Hepatocyte (in vitro differentiated cells): ENCODE results near the gene LRRC28. TPM values are rescaled to one million over a fixed set of nuclear protein-coding genes. Genes with fewer than 3 reads are reported as not detected.

ENCODE experiments used
- DNase-seq: peaks from one replicate; pipeline ENCODE4 v3.0.0-alpha.2; 2016; ENCODE audit warnings: low spot score
- H2AFZ ChIP-seq: fragments of 200-600 bp; sonication (generic); 2 replicates; pipeline ENCODE4 v1.6.0; 2016; ENCODE audit warnings: antibody characterized with exemption, mild to moderate bottlenecking
- H3K27ac ChIP-seq: fragments of 200-600 bp; sonication (generic); 2 replicates; pipeline ENCODE4 v1.5.1; 2016; ENCODE audit warnings: mild to moderate bottlenecking
- H3K27me3 ChIP-seq: fragments of 200-600 bp; sonication (generic); 2 replicates; pipeline ENCODE4 v1.6.1; 2016
- H3K36me3 ChIP-seq: fragments of 200-600 bp; sonication (generic); replicated peaks from 2 replicates; pipeline ENCODE4 v1.5.1; 2016; ENCODE audit warnings: low read depth; ENCODE audit not compliant: insufficient read depth
- H3K4me1 ChIP-seq: fragments of 200-600 bp; sonication (generic); 2 replicates; pipeline ENCODE4 v1.5.1; 2016; ENCODE audit warnings: mild to moderate bottlenecking, moderate library complexity; ENCODE audit not compliant: insufficient read depth
- H3K4me2 ChIP-seq: fragments of 200-600 bp; sonication (generic); 2 replicates; pipeline ENCODE4 v1.6.0; 2016
- H3K4me3 ChIP-seq: fragments of 200-600 bp; sonication (generic); 2 replicates; pipeline ENCODE4 v1.5.1; 2016; ENCODE audit warnings: mild to moderate bottlenecking
- H3K79me2 ChIP-seq: fragments of 200-600 bp; sonication (generic); 2 replicates; pipeline ENCODE4 v1.6.0; 2017; ENCODE audit warnings: mild to moderate bottlenecking
- H3K9me2 ChIP-seq: fragments of 200-600 bp; sonication (generic); replicated peaks from 2 replicates; pipeline ENCODE4 v1.6.0; 2017; ENCODE audit warnings: mild to moderate bottlenecking; ENCODE audit not compliant: insufficient read depth
- H3K9me3 ChIP-seq: fragments of 200-600 bp; sonication (generic); 2 replicates; pipeline ENCODE4 v1.5.1; 2016; ENCODE audit warnings: low read depth, mild to moderate bottlenecking
- H4K20me1 ChIP-seq: fragments of 200-600 bp; sonication (generic); 2 replicates; pipeline ENCODE4 v1.6.0; 2016; ENCODE audit warnings: mild to moderate bottlenecking; ENCODE audit not compliant: insufficient read depth, poor library complexity, severe bottlenecking
- CTCF ChIP-seq: fragments of 200-600 bp; sonication (generic); IDR thresholded peaks from 2 replicates; pipeline ENCODE4 v1.5.1; 2016; ENCODE audit warnings: antibody characterized with exemption, mild to moderate bottlenecking; ENCODE audit not compliant: poor library complexity
- EZH2 ChIP-seq: fragments of 200-600 bp; sonication (generic); IDR thresholded peaks from 2 replicates; pipeline ENCODE4 v1.6.1; 2016; ENCODE audit warnings: antibody characterized with exemption, mild to moderate bottlenecking, borderline replicate concordance
- EZH2phosphoT487 ChIP-seq: fragments of 200-600 bp; sonication (generic); IDR thresholded peaks from one replicate; pipeline ENCODE4 v1.6.1; 2018; ENCODE audit warnings: antibody characterized with exemption, mild to moderate bottlenecking, low read depth, moderate library complexity; ENCODE audit not compliant: unreplicated experiment, severe bottlenecking
- WGBS: methylation state at CpG from one replicate; pipeline ENCODE4 v1.1.6; 2016; ENCODE audit warnings: low lambda C conversion rate; ENCODE audit errors: missing lambda C conversion rate; 5-methylcytosine and 5-hydroxymethylcytosine counted together
- polyA plus RNA-seq: library from polyadenylated mRNA; unstranded; fragments of >200 nt; fragmentation: Nextera tagmentation; extraction: Ambion mirVana; gene quantifications from 2 replicates; pipeline ENCODE4 v1.2.1, GENCODE V29; 2016
- total RNA-seq: library from RNA; depleted of rRNA; stranded (reverse); fragments of >200 nt; gene quantifications from 2 replicates; pipeline ENCODE4 v1.2.3, GENCODE V29; 2014

Gene LRRC28
- total and polyA plus RNA-seq, 2 experiments from 2014 or later = 32.1 to 55.5 TPM

GRCh38 chr15:99413955-99414754 lies 162.9 kb downstream of the LRRC28 start:
- Histone ChIP-seq H3K4me2 (no peak overlapping the region), H3K4me3 (no peak overlapping the region), H3K79me2 (no peaks in the 10 kb centered on the region), H2AFZ (no peak overlapping the region), H3K9me2 (no peaks in the 10 kb centered on the region), H3K27me3 (no peaks in the 10 kb centered on the region), H3K27ac (no peak overlapping the region), H3K4me1 (peaks cover 2% of the 10 kb centered on the region), H4K20me1 (no peaks in the 10 kb centered on the region), H3K36me3 (no peaks in the 10 kb centered on the region), H3K9me3 (no peaks in the 10 kb centered on the region)
- WGBS = 93% methylated on average over 21 of the region's 21 CpGs
- no peak for TF ChIP-seq CTCF
- DNase-seq = no peak

GRCh38 chr15:99414755-99415731 lies 163.8 kb downstream of the LRRC28 start:
- no peaks in the 10 kb centered on the region for H3K36me3 ChIP-seq
- no peaks in the 10 kb centered on the region for H3K27me3 ChIP-seq
- H3K27ac ChIP-seq = no peak overlapping the region
- WGBS = 95% methylated on average over 25 of the region's 25 CpGs
- no peaks in the 10 kb centered on the region for H3K9me3 ChIP-seq
- no peak for DNase-seq
- no peaks in the 10 kb centered on the region for H4K20me1 ChIP-seq
- H3K9me2 ChIP-seq = no peaks in the 10 kb centered on the region
- no peak overlapping the region for H2AFZ ChIP-seq
- no peak overlapping the region for H3K4me3 ChIP-seq
- no peak overlapping the region for H3K4me2 ChIP-seq
- TF ChIP-seq EZH2 = no peak
- TF ChIP-seq EZH2phosphoT487 = no peak
- TF ChIP-seq CTCF = no peak
- no peaks in the 10 kb centered on the region for H3K79me2 ChIP-seq
- no peaks in the 10 kb centered on the region for H3K4me1 ChIP-seq

- Histone ChIP-seq H3K4me3 (no peak overlapping the region), H4K20me1 (no peaks in the 10 kb centered on the region), H3K9me3 (no peaks in the 10 kb centered on the region), H3K36me3 (no peaks in the 10 kb centered on the region), H3K79me2 (no peaks in the 10 kb centered on the region), H3K4me1 (no peaks in the 10 kb centered on the region), H3K4me2 (no peak overlapping the region), H3K9me2 (no peaks in the 10 kb centered on the region), H2AFZ (no peak overlapping the region), H3K27ac (no peak overlapping the region), H3K27me3 (no peaks in the 10 kb centered on the region)
- DNase-seq = no peak
- WGBS = 87% methylated on average over 19 of the region's 19 CpGs
- TF ChIP-seq CTCF (no peak), EZH2phosphoT487 (no peak), EZH2 (no peak)
Measured at GRCh38 chr15:99416191-99417188, 165.2 kb downstream of the LRRC28 start.
